ENCODE data around the gene ELOVL3. TPM values are rescaled to one million over a fixed set of nuclear protein-coding genes. Genes with fewer than 3 reads are reported as not detected.

Gene ELOVL3
- total and polyA plus RNA-seq, 2 of the 4 experiments (the other 2 are of a cell fraction): 0.09 to 0.36 TPM

- Histone ChIP-seq H3K4ac (ENCODE audit: low read depth, low read length) (no peak overlapping the region), H3K27ac (ENCODE audit: insufficient read depth, low read length) (no peak overlapping the region), H3K4me2 (ENCODE audit: low read depth, low read length) (no peak overlapping the region), H3K9me3 (ENCODE audit: control insufficient read depth, insufficient read depth, low read length) (peaks cover 10% of the 10 kb centered on the region), H3K18ac (ENCODE audit: low read depth, low read length) (no peak overlapping the region), H3K36me3 (ENCODE audit: control insufficient read depth, insufficient read depth, low read length) (no peaks in the 10 kb centered on the region), H3K9ac (ENCODE audit: low read depth, low read length) (no peak overlapping the region), H2BK120ac (ENCODE audit: low read depth, low read length) (no peak overlapping the region), H3K4me3 (ENCODE audit: insufficient read depth, low read depth, low read length) (no peak overlapping the region), H2AK9ac (replicated peaks; ENCODE audit: low read depth, low read length, poor library complexity) (no peak overlapping the region), H2BK15ac (ENCODE audit: low read depth, low read length) (no peak overlapping the region), H3K4me1 (ENCODE audit: control insufficient read depth, insufficient read depth, low read length) (no peaks in the 10 kb centered on the region), H2AFZ (replicated peaks; ENCODE audit: low read length, poor library complexity) (no peak overlapping the region), H3K9me1 (ENCODE audit: insufficient read depth, low read length) (no peaks in the 10 kb centered on the region), H3K23ac (ENCODE audit: low read depth, low read length) (no peak overlapping the region), H2BK5ac (ENCODE audit: low read depth, low read length, poor library complexity, severe bottlenecking) (no peak overlapping the region), H3K56ac (ENCODE audit: extremely low read depth, insufficient read depth, low read length) (no peak overlapping the region), H4K91ac (ENCODE audit: insufficient read depth, low read depth, low read length) (no peak overlapping the region), H2AK5ac (ENCODE audit: low read depth, low read length) (no peak overlapping the region), H3K79me1 (ENCODE audit: low read depth in 1 of 2, low read length in 2 of 2) (no peaks in the 10 kb centered on the region), H2BK20ac (ENCODE audit: low read depth, low read length) (no peak overlapping the region), H4K20me1 (ENCODE audit: insufficient read depth, low read length) (no peaks in the 10 kb centered on the region), H4K5ac (ENCODE audit: low read depth, low read length) (no peak overlapping the region), H3K14ac (replicated peaks; ENCODE audit: low read depth, low read length) (no peak overlapping the region), H3K27me3 (ENCODE audit: control insufficient read depth, insufficient read depth, low read length) (peaks cover 14% of the 10 kb centered on the region), H4K8ac (ENCODE audit: low read depth in 2 of 2, low read length in 2 of 2) (no peak overlapping the region)
- ChIA-PET CTCF (no interaction called here), POLR2A (ENCODE audit: unreplicated experiment) (no interaction called here)
- ATAC-seq (ENCODE audit: low read depth) (no peak), DNase-seq (no peak)
- TF ChIP-seq CHD1 (IDR thresholded peaks at IDR 0.05; ENCODE audit: low read depth, low read length) (no peak), BHLHE40 (IDR thresholded peaks at IDR 0.05; ENCODE audit: low read depth, low read length) (no peak), MXI1 (IDR thresholded peaks at IDR 0.05; ENCODE audit: borderline replicate concordance, low read depth, low read length) (no peak), CEBPB (IDR thresholded peaks at IDR 0.05; ENCODE audit: low read depth, low read length) (no peak), NFE2L2 (IDR thresholded peaks at IDR 0.05; ENCODE audit: low read depth, low read length) (no peak), USF2 (IDR thresholded peaks at IDR 0.05; ENCODE audit: low read depth, low read length) (no peak), ELK1 (IDR thresholded peaks at IDR 0.05; ENCODE audit: borderline replicate concordance, low read depth, low read length) (no peak), FOS (IDR thresholded peaks at IDR 0.05; ENCODE audit: low read depth, low read length) (no peak), RAD21 (IDR thresholded peaks at IDR 0.05; ENCODE audit: low read length) (no peak), POLR2A (IDR thresholded peaks at IDR 0.05; ENCODE audit: low read depth, low read length) (no peak), MAZ (IDR thresholded peaks at IDR 0.05; ENCODE audit: borderline replicate concordance, low read depth, low read length) (no peak), CTCF (conservative IDR thresholded peaks at IDR 0.05; ENCODE audit: low read depth, low read length) (no peak), RCOR1 (IDR thresholded peaks at IDR 0.05; ENCODE audit: insufficient replicate concordance, low read length) (no peak), SMC3 (IDR thresholded peaks at IDR 0.05; ENCODE audit: low read depth, low read length) (no peak), MAFK (IDR thresholded peaks at IDR 0.05; ENCODE audit: low read depth, low read length) (no peak)
- BruUV-seq (replicated peaks): no TSS peak
- intact Hi-C loops (cut with micrococcal nuclease) (no loop called here), in situ Hi-C loops (cut with MboI; ENCODE audit: low sequenced_read_pairs) (no loop called here), dilution Hi-C loops (cut with HindIII; ENCODE audit: low sequenced_read_pairs, unreplicated experiment) (no loop called here)
- WGBS, 2 experiments (ENCODE audit: extremely low coverage in 2 of 2, insufficient read length in 1 of 2): no CpG with 5 or more reads among the region's 1 CpG
Measured at GRCh38 chr10:102202386-102202785, 23.7 kb upstream of the ELOVL3 start.

Data from IMR-90 (cell line).